C1 segment of cervical spinal cord (tissue), 14 donors: ENCODE results near the gene TNF.

Experiments
- DNase-seq, 14 donors: peaks; one replicate each; lab custom pipeline; 2025; lab: John Stamatoyannopoulos, UW

The TNF gene

GRCh38 chr6:31543639-31544038, 31.7 kb upstream of the TNF start:
- no peak for DNase-seq

- no peak for DNase-seq
Observed at GRCh38 chr6:31544676-31545075, 30.7 kb upstream of the TNF start.

GRCh38 chr6:31545291-31545690, 30.1 kb upstream of the TNF start:
- DNase-seq = no peak

GRCh38 chr6:31546339-31546957, 28.9 kb upstream of the TNF start, which contains the start of gene ATP6V1G2:
ATP6V1G2 (minus strand) TSS chr6:31546608; CDS start chr6:31546559, 49 bp downstream.
- peak; percentile 40 to 99 (median 83) for DNase-seq

DNA sequence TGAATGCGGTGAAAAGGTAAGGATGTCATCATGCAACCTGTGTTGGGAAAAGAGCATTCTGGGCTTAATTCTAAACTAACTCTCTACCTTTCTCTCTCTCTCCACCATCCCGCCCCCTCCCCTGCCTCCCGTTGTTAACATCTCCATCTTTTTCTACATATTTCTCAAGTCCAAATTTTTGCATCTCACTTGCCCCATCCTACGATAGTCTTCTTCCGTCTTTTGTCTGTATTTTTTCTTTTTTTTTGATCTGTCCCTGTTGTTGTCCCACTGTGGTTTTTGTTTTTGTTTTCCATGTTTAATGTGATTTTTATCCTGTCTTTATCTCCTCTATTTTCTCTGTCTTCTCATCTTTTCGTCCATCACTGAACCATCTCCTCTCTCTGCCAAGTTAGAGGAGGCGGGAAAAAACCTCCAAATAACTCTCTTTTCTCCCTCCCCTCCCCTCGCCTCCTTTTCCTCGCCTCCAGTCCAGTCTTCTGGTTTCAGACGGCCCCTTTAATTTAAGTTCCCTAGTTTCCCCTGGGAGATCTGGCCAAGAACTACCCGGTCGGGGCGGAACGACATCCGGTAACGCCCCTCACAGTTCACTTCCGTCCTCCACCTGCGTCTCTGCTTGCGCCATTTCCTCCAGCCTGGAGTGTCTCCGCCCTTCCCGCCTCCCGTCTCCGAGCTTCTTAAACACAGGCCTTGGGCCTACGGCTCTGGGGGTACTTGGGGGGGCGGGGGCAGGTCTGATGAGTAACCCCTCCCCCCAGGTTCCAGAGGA, 28.2 kb upstream of the TNF start, which contains the start of gene NFKBIL1:
NFKBIL1 (plus strand) TSS at position 651 of the 769 bp plus-strand sequence; CDS start at position 738, 87 bp downstream.
- peak; percentile 48 to 98 (median 92) for DNase-seq

DNA sequence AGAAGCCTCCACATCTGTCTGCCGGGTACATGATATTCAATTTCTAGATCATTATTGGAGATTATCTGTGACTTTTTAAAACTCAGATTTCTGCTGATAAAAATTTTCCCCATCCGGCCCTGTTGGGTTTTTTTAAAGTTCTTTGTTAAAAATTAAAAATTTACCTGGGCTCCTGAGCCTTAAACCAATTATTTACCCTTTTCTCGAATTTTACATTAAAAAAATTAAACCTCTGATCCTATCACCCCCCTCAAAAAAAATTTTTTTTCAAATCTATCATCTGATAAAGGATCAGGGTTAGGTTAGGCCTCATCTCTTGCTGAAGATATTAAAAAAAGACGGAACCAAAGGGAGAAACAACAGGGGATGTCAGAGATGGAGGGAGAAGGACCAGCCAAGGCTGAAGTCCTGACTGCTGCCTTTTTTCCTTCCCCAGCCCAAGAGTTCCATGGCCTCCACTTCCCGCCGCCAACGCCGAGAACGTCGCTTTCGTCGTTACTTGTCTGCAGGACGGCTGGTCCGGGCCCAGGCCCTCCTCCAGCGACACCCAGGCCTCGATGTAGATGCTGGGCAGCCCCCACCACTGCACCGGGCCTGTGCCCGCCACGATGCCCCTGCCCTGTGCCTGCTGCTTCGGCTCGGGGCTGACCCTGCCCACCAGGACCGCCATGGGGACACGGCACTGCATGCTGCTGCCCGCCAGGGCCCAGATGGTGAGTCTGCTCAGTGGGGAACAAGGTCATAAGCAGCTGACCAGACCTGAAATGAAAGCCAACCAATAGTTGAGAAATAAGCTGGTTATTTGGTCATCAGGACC, 27.4 kb upstream of the TNF start:
- DNase-seq = peak in 1 of 14 donors; percentile 10

DNA sequence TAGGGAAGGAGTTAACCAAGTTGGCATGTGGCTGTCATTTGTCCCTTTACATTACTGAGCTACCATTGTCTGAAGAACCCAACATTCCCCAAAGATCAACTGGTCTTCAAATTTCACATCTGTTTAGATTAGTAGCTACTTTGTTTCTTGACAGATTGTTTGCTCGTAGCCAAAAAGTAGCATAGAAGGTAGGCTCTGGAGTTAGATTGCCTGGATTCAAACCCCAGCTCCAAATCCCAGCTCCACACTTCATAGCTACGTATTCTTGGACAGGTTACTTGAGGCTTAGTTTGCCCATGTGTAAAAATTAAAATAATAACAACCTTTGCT, 26.9 kb upstream of the TNF start:
- DNase-seq = no peak

DNA sequence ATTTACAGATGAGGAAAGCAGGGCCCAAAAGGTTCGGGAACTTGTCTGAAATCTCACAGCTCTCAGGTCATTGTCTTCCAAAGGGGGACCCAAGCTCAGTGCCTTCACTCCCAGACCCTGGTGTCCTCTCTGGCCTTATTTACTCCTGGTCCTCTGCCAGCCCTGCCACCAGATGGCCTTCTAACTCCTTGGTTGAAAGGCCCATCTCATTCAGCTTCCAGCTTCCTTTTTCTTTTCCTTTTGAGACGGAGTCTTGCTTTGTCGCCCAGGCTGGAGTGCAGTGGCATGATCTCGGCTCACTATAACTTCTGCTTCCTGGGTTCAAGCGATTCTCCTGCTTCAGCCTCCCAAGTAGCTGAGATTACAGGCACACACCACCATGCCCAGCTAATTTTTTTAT, 24.0 kb upstream of the TNF start:
- peak in 4 of 14 donors; percentile 9 to 28 (median 12) for DNase-seq

GRCh38 chr6:31556307-31556706, 19.1 kb upstream of the TNF start:
- DNase-seq = no peak

DNA sequence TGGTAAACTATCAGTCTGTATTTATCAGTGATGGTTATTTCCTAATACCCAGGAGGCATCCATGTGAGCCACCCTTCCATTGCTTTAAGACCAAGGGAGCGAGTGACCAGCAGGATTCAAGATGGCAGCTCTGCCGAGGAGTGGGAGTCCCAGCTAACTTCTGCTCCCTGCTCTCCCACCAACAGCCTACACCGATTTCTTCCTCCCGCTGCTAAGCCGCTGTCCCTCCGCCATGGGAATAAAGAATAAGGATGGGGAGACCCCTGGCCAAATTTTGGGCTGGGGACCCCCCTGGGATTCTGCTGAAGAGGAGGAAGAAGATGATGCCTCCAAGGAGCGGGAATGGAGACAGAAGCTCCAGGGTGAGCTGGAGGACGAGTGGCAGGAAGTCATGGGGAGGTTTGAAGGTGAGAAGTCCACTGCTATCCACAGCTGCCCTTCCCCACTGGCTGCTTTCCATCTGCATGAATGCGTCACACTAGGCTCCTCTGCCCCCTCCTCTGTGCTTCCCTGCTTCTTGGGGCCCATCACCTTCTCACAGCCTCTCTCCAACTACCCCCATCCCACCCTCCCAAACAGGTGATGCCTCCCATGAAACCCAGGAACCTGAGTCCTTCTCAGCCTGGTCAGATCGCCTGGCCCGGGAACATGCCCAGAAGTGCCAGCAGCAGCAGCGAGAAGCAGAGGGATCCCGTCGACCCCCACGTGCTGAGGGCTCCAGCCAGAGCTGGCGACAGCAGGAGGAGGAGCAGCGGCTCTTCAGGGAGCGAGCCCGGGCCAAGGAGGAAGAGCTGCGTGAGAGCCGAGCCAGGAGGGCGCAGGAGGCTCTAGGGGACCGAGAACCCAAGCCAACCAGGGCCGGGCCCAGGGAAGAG, 17.7 kb upstream of the TNF start:
- DNase-seq = no peak

- no peak for DNase-seq
Observed at GRCh38 chr6:31558318-31558625, 17.1 kb upstream of the TNF start.

DNA sequence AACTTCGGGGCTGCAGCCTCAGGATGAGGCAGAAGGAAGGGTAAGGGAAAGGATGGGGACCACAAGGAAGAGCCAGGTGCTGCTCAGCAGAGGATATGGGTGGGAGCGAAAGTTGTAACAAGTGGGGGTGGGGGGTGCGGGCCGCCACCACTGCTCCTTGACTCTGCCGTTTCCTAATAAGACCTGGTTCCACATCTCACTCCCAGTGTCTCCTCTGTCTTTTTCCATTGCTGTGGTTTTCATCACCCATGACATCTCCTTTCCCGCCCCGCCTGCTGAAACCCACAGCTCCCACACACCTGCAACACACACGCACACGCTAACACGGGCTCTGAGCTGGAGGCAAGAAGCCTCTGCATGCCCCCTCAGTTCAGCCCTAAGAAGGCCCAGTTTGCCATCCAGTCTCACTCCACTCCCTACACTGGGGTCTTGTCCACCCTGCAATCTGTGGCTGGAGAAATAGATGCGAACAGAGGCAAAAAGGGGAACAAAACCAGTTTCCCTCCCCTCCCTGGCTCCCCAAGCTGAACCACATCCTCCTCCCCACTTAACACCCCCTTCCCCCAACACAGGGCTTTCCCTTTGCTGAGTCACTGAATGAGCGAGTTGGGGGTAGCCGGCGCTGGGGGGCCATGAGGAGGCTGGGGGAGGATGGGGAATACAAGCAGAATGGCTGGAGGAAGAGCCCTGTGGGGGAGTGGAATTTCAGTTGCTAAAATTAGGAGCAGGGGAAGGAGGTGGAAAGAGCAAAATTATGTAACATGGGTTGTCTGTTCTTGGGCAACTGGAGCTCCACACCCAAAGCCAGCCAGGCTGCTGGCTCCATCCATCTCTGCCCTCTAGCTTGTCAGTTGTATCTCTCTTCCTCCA, 16.5 kb upstream of the TNF start:
- peak in 8 of 14 donors; percentile 17 to 50 (median 32) for DNase-seq

DNA sequence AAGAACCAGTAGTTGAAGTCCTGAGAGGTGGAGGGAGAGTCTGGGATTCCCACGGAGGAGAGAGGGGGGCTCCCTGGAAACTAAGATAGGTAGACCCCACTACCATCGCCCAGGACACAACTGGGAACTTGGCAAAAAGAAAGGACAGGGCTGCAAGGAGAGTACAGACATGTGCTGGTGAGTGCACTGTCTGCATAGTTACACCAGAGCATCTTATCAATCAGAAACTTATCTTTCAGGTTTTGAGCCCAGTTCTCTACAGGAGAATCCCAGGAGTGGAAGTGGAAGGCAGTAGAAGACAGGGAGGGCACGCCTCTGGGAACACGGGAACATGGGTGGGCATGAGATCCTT, 15.8 kb upstream of the TNF start:
- no peak for DNase-seq

GRCh38 chr6:31559958-31560696, 15.2 kb upstream of the TNF start:
- DNase-seq = peak in 7 of 14 donors; percentile 11 to 49 (median 34)

DNA sequence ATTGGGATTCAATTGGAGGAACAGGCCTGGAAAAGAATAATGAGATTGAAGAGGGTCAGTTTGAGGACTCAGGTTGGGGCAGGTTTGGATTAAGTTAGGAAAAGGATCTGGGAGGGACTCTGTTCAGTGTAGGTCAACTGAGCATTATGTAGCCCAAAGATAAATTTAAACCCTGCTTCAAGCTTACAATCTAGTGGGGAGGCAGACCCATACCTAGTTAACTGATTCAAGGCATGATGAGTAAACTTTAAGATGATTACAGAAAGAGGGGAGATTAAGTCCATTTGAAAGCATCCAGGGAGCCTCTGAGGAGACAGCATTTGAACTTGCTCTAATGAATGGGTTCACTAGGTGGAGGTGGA, 14.7 kb upstream of the TNF start:
- DNase-seq = no peak

- DNase-seq = no peak
Observed at GRCh38 chr6:31567531-31568370, 7.6 kb upstream of the TNF start.

GRCh38 chr6:31568537-31568961, 6.8 kb upstream of the TNF start:
- no peak for DNase-seq

- no peak for DNase-seq
Observed at GRCh38 chr6:31569861-31570536, 5.4 kb upstream of the TNF start.
